GM18867 (cell line): Measurements from ENCODE around the gene AP1G1.
"Not testable (repeated sequence)": the region's sequence is repeated elsewhere in the genome, so short reads cannot be mapped to it uniquely, and the experiment has no call there.

Experiments
- ATAC-seq: cut with Tn5 transposase; IDR thresholded peaks from one replicate; pipeline ENCODE4 v1.9.1; 2021; ENCODE audit warnings: mild to moderate bottlenecking, moderate library complexity; ENCODE audit not compliant: unreplicated experiment

Gene AP1G1

DNA sequence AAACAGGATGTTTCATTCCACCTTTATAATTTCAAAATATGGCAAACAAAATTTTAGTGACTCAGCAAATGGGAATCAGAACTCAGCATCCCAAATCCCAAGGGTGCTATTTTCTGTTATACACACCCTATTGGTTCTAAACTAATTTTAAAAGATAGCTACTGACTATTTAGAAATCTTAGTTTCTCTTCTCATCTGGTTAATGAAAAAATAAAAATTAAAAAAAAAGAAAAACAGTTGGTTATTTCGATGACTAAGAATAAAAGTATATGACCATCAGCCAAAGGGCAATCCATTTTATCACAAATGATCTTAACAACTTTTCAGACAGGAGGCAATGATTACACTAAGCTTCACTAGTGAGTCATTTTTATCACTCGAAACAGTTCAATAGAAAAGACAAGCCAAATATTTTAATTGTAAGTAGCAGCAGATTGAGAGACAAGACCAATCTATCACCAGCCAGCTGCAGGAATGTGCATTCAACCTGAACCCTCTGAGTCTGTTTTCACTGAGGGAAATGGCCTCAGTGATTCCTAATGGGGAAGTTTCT, 99.3 kb downstream of the AP1G1 start:
- ATAC-seq, result no peak

DNA sequence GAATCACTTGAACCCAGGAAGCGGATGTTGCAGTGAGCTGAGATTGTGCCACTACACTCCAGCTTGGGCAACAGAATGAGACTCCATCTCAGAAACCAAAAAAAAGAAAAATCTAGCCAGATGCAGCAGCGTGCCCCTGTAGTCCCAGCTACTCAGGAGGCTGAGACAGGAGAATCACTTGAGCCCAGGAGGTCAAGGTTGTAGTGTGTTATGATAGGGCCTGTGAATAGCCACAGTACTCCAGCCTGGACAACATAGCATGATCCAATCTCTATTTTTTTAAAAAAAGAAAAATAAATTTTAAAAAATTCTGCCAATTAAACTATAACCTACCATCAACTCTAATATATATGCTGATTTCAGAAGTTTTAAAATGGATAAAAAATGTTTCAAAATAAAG, 99.9 kb downstream of the AP1G1 start:
- ATAC-seq, result no peak

DNA sequence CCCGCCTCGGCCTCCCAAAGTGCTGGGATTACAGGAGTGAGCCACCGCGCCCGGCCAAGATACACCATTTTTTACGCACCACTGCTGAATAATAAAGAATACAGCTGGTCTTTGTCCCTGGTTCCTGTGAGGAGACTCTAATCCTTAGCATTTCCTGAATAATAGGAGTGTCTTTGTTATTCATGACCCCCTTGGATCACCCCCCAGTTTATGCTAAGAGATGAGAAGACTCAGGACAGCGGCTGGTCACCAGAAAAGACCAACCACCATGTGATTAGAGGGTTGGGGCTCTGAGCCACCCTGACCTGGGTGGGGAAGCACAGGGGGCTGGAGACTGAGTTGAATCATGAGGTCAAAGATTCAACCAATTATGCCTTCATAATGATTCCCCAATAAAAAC, 101.4 kb downstream of the AP1G1 start:
- no peak for ATAC-seq

DNA sequence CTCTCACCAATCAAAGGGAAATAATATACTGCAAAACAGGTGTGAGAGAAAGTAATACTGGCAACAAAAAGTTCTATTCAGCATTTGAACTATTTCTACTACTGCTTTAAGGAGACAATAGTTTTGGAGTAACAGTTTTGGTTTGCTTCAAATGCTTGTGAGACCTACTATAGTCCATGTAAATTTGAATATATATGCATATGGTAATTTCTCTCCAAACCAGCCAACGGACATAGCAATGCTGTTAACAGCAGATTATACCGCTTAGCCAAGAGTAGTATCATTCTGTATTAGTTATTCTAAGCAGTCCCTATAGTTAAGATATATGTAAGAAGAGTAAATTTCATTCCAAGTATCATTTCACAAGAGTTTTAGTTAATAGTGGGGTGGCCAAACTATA, 102.6 kb downstream of the AP1G1 start:
- no peak for ATAC-seq

DNA sequence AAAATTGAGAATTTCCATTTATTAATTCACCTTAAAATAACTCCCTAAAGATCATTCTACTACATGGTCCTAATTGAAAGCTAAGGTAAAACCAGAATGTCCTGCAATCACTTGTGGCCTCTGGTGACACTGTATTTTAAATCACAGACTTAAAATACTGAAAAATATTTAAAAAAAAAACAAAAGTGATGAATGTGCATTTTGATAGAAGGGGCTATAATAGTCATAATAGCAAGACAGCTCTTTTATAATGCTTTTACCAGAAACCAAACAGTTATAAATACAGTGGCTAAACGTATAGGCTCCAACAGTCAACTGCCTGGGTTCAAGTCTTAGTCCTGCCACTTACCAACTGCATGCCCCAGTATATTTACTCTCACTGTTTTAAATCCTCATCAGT, 105.3 kb downstream of the AP1G1 start:
- no peak for ATAC-seq

DNA sequence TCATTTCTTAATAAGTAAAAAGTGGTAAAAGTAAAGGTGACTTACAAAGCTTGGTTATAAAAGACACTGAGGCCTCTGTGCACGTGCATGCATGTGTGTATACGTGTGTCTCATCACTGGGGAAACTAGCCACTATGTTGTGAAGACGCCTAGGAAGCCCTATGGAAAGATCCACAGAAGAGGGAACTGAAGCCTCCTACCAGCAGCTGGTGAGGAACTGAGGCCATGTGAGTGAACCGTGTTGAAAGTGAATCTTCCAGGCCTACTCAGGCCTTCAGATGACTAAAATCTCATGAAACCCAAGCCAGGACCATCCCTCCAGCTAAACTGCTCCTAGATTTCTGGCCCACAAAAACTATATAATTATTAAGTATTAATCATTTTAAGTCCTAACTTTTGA, 107.8 kb downstream of the AP1G1 start:
- no peak for ATAC-seq

DNA sequence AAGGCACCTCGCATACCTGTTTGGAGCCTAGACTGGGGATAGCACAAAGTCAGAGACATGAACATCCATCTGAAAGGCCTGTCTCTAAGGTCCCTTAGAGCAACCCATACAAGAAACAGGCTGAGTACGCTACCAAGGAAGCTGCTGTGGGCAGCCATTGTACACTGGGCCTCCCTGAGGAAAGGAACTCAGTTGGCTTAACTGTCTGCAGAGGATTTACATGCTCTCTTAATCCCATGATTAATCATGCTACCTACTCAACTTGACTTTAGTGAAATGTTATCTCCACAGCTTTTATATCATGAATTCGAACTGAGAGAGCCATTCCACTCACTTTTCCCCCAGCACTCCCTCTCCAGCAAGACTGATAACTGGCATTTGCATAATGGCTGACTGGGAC, 110.1 kb downstream of the AP1G1 start:
- no peak for ATAC-seq

DNA sequence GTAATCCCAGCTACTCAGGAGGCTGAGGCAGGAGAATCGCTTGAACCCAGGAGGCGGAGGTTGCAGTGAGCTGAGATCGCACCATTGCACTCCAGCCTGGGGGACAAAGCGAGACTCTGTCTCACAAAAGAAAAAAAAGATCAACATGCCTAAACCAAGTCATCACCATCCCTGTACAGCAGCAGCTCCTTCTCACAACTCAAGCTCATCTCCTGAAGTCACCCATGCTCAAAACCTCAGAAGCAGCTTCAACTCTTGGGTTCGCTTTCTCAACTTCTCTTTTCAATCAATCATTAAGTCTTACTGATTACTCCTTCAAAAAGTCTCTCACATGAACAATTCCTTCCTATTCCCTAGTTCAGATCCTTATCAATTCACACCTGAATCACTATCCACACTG, 115.5 kb downstream of the AP1G1 start:
- ATAC-seq, result no peak

DNA sequence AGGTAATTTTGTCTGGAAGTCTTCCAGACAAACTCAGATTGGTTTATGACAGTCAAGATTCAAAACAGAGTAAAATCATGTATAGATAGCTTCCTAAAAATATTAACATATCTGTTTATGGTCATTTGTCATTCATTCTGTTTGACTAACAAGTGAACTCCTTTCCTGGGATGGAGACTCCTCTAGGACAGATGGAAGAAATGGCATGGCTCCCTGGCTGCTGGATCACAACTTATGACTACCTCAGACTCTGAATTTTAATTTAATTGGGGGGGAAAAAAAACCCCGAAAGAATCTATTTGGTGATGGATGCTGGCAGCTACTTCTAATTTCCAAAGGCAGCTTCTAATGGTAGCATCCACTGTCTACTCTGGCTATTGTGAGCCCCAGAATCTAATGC, 118.7 kb downstream of the AP1G1 start:
- ATAC-seq, result no peak

DNA sequence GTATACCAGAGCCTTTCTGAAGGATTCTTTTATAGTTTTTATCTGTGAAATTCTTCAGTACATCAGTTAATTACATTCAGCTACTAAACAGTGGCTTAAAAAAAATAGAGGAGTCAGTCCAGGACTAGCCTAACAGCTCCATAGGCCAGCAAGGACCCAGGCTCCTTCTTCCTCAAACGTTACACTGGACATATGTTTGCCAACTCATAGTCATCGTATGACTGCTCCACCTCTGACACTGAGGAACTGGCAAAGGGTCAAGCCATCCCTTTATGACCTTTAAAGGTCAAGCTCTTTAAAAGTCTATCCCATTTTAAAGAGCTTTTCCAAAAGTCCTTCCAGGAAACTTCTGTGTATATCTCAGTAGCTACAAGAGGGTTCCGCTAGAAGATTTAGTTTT, 120.8 kb downstream of the AP1G1 start:
- no peak for ATAC-seq

DNA sequence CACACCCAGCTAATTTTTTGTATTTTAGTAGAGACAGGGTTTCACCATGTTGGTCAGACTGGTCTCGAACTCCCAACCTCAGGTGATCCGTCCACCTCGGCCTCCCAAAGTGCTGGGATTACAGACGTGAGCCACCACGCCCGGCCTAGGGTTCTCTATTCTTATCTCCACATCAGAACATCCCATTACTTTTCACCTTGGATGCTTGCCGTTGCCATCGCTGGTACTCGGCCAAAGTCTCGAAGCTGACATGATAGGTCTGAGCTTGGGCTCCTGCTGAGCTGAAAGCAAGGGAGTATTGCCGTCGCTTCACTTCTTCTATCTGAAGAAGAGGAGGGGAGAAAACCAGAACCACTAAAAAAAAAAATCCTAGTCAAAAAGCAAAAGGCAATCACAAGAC, 124.4 kb downstream of the AP1G1 start:
- ATAC-seq, result not testable (repeated sequence)

DNA sequence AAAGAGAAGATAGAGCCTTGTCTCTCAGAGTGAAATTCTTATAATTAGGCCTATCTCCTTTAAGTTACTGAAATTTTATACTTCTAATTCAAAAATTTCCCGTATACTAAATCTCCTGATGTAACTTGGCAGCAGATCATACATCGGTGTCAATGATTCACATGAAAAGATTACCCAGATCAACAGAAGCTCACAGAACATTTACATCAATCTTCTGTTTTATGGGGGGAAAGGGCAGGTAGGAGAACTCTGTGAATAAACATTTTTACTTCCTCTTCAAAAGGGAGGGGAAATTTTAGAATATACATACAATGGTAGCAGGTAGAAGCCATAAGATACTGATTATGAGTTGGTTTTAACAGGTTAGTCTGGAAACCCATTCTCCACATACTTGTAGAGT, 127.3 kb downstream of the AP1G1 start:
- ATAC-seq, result no peak
